Renal cortex interstitium (tissue), 11 donors: ENCODE results near the gene SH3RF1. TPM values are rescaled to one million over a fixed set of nuclear protein-coding genes. Genes with fewer than 3 reads are reported as not detected.
A peak's percentile ranks its signal among the peaks of the same experiment; 100 is the strongest.
"Not testable (repeated sequence)": the region's sequence is repeated elsewhere in the genome, so short reads cannot be mapped to it uniquely, and the experiment has no call there.

Source experiments
- DNase-seq, 11 donors: peaks; one replicate each; pipeline ENCODE4 v3.0.0-alpha.2; 2013; ENCODE audit warnings: low read depth in 9 of 11, low spot score in 4 of 11; ENCODE audit errors: extremely low read depth in 1 of 11
- polyA plus RNA-seq, 3 donors: library from polyadenylated mRNA; unstranded; fragments of 120-200 nt; gene quantifications; one replicate each; pipeline ENCODE4 v1.2.1, GENCODE V29; 2013; ENCODE audit not compliant: insufficient read length in 3 of 3

SH3RF1 gene
- polyA plus RNA-seq, 3 donors, result 27.7 to 33.3 (median 31.3) TPM

DNA sequence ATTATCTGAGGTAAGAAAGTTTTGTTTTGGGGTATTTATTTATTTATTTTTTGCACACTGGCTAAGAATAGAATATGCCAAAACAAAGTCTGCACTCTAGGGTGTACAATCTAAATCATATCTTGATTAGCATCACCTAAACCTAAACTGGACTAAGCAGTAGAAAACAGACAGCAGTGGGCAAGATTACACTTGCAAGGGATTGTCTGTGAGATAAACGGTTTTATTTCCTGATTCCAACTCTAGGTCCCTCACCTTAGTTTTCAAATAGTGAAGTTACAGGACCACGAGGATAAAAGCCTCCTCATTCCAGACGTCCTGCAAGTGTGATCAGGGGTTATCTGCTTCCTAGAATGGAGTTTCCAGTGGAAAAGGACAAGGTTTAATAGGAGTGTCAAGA lies 86.1 kb downstream of the SH3RF1 start:
- DNase-seq, result no peak

GRCh38 chr4:169184236-169184635 lies 86.5 kb downstream of the SH3RF1 start:
- DNase-seq, result no peak

DNA sequence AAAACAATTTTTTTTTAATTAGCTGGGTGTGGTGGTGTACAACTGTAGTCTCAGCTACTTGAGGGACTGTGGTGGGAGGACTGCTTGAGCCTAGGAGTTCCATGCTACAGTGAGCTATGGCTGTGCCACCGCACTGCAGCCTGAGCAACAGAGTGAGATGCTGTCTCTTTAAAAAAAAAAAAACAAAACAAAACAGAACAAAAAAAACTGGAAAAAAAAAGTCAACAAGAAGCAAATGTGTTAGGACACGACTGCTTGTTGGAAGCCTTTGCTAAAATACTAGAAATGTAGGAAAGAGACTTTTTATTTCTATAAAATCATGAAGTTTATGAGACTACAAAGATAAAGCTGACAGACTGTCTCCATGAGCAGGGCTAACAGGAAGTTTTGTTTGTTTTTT lies 87.2 kb downstream of the SH3RF1 start:
- no peak for DNase-seq

DNA sequence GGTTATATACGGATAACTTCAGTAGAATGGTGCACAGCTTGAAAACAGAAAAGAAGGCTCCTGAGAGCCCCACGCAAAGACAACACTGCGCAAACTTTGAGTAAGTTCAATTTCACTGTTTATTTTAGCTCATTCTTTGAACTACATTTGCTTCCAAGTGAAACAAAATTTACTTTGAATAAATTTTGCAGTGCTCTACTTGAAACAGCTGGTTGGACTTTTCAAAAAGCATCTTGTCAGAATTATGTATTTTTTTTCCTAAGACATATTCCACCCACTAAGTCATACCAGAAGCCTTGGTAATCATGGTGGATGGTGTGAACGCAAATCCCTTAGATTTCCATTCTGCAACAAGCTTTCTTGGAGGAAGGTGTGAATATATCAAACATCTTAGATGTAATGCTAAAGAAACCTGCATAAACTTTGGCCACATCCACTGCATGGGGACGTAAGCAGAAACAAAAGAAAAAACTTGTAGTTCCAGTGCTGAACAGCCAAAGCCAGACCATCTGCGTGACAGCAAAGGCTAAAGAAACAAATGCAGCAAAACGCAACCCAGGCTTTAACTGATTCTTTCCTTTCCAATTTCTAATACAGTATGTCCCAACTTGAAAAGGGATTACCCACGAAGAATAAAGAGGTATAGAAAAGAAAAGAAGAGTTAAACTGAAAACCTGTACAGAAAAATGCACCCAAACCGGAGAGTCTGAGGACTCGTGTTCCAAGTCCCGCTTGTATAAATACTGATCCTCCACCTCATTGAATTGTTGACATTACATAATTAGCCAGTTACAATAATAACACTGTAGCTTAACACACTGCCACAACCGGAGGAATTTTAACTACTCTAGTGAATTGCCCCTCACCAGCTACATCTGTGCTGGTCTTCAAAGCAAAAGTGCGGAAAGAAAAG lies 90.9 kb downstream of the SH3RF1 start:
- DNase-seq, result peak in 3 of 11 donors; percentile 27 to 37 (median 35)

- DNase-seq, result not testable (repeated sequence)
Observed at GRCh38 chr4:169178092-169178491, 92.7 kb downstream of the SH3RF1 start.

- no peak for DNase-seq
Observed at GRCh38 chr4:169175476-169175875, 95.3 kb downstream of the SH3RF1 start.

GRCh38 chr4:169175035-169175434 lies 95.7 kb downstream of the SH3RF1 start:
- DNase-seq, result no peak

DNA sequence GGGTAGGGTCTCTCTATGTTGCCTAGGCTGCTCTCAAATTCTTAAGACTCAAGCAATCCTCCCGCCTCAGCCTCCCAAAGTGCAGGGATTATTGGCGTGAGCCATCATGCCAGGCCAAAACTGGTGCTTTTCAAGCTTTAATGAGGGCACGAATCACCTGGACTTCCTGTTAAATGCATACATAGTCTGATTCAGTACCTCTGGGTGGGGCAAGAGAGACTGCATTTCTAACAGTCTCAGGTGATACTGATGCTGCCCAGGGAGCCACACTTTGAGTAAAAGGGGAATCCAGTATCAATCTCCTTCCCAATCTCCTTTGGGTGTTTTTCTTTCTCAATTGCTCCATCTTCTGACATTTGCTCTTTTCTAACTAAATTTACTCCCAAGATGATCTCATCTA lies 96.5 kb downstream of the SH3RF1 start:
- no peak for DNase-seq

- no peak for DNase-seq
Observed at GRCh38 chr4:169167957-169168858, 102.5 kb downstream of the SH3RF1 start.

- DNase-seq, result no peak
Observed at GRCh38 chr4:169164669-169165415, 105.9 kb downstream of the SH3RF1 start.

DNA sequence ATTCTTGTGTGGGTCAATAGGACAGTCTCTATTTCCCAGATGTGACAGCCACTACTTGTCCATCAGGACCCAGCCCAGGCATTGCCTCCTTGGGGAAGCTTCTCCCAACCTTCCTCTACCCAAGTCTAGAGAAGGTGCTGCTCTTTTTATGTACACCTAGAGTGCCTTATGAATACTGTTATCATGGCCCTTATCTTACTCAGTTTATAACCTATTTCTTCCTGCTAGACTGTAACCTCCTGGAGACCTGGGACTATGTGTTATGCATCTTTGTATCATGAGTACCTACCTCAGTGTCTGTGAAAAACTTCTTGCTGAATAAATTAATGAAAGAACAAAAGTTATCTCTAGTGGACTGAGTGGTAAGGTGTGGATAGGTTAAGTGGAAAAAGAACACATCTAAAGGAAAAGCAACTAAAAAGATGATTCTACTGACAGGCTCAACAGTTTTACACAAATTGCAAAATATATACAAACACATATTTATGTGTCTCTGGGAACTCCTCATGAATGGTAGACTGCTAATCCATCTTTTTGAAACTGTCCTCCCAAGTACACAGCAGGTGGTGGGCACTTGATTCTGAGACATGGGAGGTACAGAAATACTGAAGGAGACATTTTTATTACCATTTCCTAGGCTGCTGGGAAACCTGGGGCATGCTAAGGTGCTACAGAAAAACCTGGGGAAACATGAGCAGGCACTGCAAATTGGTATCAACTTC lies 106.6 kb downstream of the SH3RF1 start:
- DNase-seq, result no peak

GRCh38 chr4:169163495-169163894 lies 107.3 kb downstream of the SH3RF1 start:
- DNase-seq, result no peak

- peak in 1 of 11 donors; percentile 35 for DNase-seq
Observed at GRCh38 chr4:169160825-169161224, 109.9 kb downstream of the SH3RF1 start.

- no peak for DNase-seq
Observed at GRCh38 chr4:169159624-169160171, 111.1 kb downstream of the SH3RF1 start.

DNA sequence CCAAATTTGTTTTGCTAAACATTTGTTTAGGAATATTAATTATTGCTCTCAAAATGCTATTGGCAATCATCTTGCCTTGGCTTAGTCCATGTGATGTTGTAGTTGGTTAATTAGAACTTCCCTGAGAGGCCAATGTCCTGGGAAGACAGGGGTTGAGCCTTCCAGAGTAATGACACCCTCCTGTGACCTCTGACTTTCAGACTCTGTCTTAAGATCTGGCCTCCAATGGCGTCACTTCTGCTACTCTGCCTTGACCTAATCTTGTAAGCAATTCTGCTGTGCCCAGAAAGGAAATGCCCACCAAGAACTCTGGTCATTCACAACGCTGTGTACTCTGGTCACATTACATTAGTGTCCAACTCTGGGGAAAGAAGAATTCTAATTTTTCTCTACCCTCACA lies 111.9 kb downstream of the SH3RF1 start:
- no peak for DNase-seq

- no peak for DNase-seq
Observed at GRCh38 chr4:169158046-169158445, 112.7 kb downstream of the SH3RF1 start.

- DNase-seq, result no peak
Observed at GRCh38 chr4:169156392-169156791, 114.4 kb downstream of the SH3RF1 start.

DNA sequence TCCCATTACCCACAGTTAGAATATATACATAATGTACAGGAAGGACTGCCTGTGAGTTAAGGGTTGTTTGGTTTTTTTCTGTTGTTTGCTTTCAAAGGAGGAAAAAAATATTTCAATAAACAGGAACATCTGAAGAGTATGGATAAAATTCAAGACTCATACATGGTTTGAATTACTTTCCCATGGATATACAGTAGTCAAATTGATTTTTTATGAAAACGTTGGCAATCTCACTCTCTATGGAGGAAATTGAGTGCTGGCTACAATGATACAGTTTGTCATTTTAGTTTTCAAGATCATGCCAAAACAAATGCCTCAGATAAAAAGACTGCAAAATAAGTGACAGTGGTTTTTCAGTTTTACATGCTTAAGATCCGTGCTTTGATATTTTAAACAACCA lies 116.6 kb downstream of the SH3RF1 start:
- DNase-seq, result no peak
